Activated T-helper 17 cell treated with anti-CD3 and anti-CD28 coated beads, Interleukin-2, amount 50 U/mL, for 72 hours (primary cell): Measurements from ENCODE around the gene PIAS3. TPM values are rescaled to one million over a fixed set of nuclear protein-coding genes. Genes with fewer than 3 reads are reported as not detected.
A peak's percentile ranks its signal among the peaks of the same experiment; 100 is the strongest.

Experiments used
- ATAC-seq: fragments of 150-1000 bp; cut with Tn5 transposase; replicated peaks from 2 replicates; pipeline ENCODE4 v1.10.0; 2021; ENCODE audit warnings: mild to moderate bottlenecking, moderate library complexity
- H3K27ac Mint-ChIP-seq: one replicate; pipeline ENCODE4 v1.8.0; 2022; ENCODE audit warnings: mixed read lengths
- H3K27me3 Mint-ChIP-seq: one replicate; pipeline ENCODE4 v1.8.0; 2022; ENCODE audit warnings: mixed read lengths
- H3K36me3 Mint-ChIP-seq: one replicate; pipeline ENCODE4 v1.8.0; 2022; ENCODE audit warnings: low read depth, mild to moderate bottlenecking, mixed read lengths
- H3K4me1 Mint-ChIP-seq: one replicate; pipeline ENCODE4 v1.8.0; 2022; ENCODE audit warnings: mixed read lengths
- H3K4me3 Mint-ChIP-seq: one replicate; pipeline ENCODE4 v1.8.0; 2022; ENCODE audit warnings: mild to moderate bottlenecking, mixed read lengths
- H3K9me3 Mint-ChIP-seq: one replicate; pipeline ENCODE4 v1.8.0; 2022; ENCODE audit warnings: mixed read lengths
- total RNA-seq, 2 donors: library from RNA; stranded (reverse); gene quantifications; one replicate each; pipeline ENCODE4 v1.2.3, GENCODE V29; 2022

PIAS3 gene
- total RNA-seq, result 10 to 100 TPM; 16.3 to 24.6 TPM

- Mint-ChIP-seq H3K4me3 (peak within 1 kb of the TSS; percentile 90), H3K4me1 (peaks cover 14% of the 10 kb centered on the region), H3K36me3 (peaks cover 28% of the 10 kb centered on the region), H3K27ac (peak within 1 kb of the TSS; percentile 78), H3K9me3 (no peaks in the 10 kb centered on the region), H3K27me3 (no peaks in the 10 kb centered on the region)
- peak; percentile 90 for ATAC-seq
These were observed at the start of gene PIAS3 for GRCh38 chr1:145858901-145859490. PIAS3 (minus strand) TSS chr1:145859081; CDS start chr1:145858990, 91 bp downstream.

GRCh38 chr1:145908653-145909052 lies 49.8 kb upstream of the PIAS3 start:
- Mint-ChIP-seq H3K9me3 (no peaks in the 10 kb centered on the region), H3K27me3 (no peaks in the 10 kb centered on the region), H3K4me1 (peaks cover 4% of the 10 kb centered on the region), H3K4me3 (no peak overlapping the region), H3K27ac (no peak overlapping the region), H3K36me3 (peaks cover 39% of the 10 kb centered on the region)
- no peak for ATAC-seq

GRCh38 chr1:145906954-145907753 lies 48.3 kb upstream of the PIAS3 start:
- peaks cover 4% of the 10 kb centered on the region for H3K4me1 Mint-ChIP-seq
- no peak overlapping the region for H3K4me3 Mint-ChIP-seq
- H3K27me3 Mint-ChIP-seq, result no peaks in the 10 kb centered on the region
- ATAC-seq, result no peak
- H3K9me3 Mint-ChIP-seq, result no peaks in the 10 kb centered on the region
- H3K27ac Mint-ChIP-seq, result no peak overlapping the region
- H3K36me3 Mint-ChIP-seq, result peaks cover 25% of the 10 kb centered on the region

- no peak for ATAC-seq
- Mint-ChIP-seq H3K4me1 (no peaks in the 10 kb centered on the region), H3K9me3 (no peaks in the 10 kb centered on the region), H3K27me3 (no peaks in the 10 kb centered on the region), H3K36me3 (peaks cover 12% of the 10 kb centered on the region), H3K4me3 (no peak overlapping the region), H3K27ac (no peak overlapping the region)
These were observed 42.6 kb upstream of the PIAS3 start for GRCh38 chr1:145901312-145902021.

- no peak overlapping the region for H3K4me3 Mint-ChIP-seq
- no peak overlapping the region for H3K27ac Mint-ChIP-seq
- peaks cover 12% of the 10 kb centered on the region for H3K36me3 Mint-ChIP-seq
- no peaks in the 10 kb centered on the region for H3K4me1 Mint-ChIP-seq
- no peaks in the 10 kb centered on the region for H3K27me3 Mint-ChIP-seq
- no peak for ATAC-seq
- no peaks in the 10 kb centered on the region for H3K9me3 Mint-ChIP-seq
These were observed 39.9 kb upstream of the PIAS3 start for GRCh38 chr1:145898756-145899155.

GRCh38 chr1:145897969-145898368 lies 39.1 kb upstream of the PIAS3 start:
- H3K27ac Mint-ChIP-seq, result no peak overlapping the region
- H3K9me3 Mint-ChIP-seq, result no peaks in the 10 kb centered on the region
- H3K4me1 Mint-ChIP-seq, result no peaks in the 10 kb centered on the region
- no peak overlapping the region for H3K4me3 Mint-ChIP-seq
- peaks cover 12% of the 10 kb centered on the region for H3K36me3 Mint-ChIP-seq
- no peak for ATAC-seq
- H3K27me3 Mint-ChIP-seq, result no peaks in the 10 kb centered on the region

- H3K36me3 Mint-ChIP-seq, result peaks cover 6% of the 10 kb centered on the region
- ATAC-seq, result no peak
- no peak overlapping the region for H3K4me3 Mint-ChIP-seq
- H3K27me3 Mint-ChIP-seq, result no peaks in the 10 kb centered on the region
- no peaks in the 10 kb centered on the region for H3K9me3 Mint-ChIP-seq
- no peak overlapping the region for H3K27ac Mint-ChIP-seq
- no peaks in the 10 kb centered on the region for H3K4me1 Mint-ChIP-seq
These were observed 36.6 kb upstream of the PIAS3 start for GRCh38 chr1:145895471-145895870.

- Mint-ChIP-seq H3K9me3 (no peaks in the 10 kb centered on the region), H3K4me3 (no peak overlapping the region), H3K27me3 (no peaks in the 10 kb centered on the region), H3K4me1 (no peaks in the 10 kb centered on the region), H3K27ac (no peak overlapping the region), H3K36me3 (peaks cover 6% of the 10 kb centered on the region)
- ATAC-seq, result no peak
These were observed 34.6 kb upstream of the PIAS3 start for GRCh38 chr1:145893306-145894055.

GRCh38 chr1:145892486-145893087 lies 33.7 kb upstream of the PIAS3 start:
- no peak overlapping the region for H3K27ac Mint-ChIP-seq
- H3K27me3 Mint-ChIP-seq, result no peaks in the 10 kb centered on the region
- no peaks in the 10 kb centered on the region for H3K4me1 Mint-ChIP-seq
- H3K9me3 Mint-ChIP-seq, result no peaks in the 10 kb centered on the region
- peaks cover 4% of the 10 kb centered on the region for H3K36me3 Mint-ChIP-seq
- H3K4me3 Mint-ChIP-seq, result no peak overlapping the region
- ATAC-seq, result no peak

GRCh38 chr1:145891587-145892485 lies 33.0 kb upstream of the PIAS3 start:
- Mint-ChIP-seq H3K4me3 (no peak overlapping the region), H3K4me1 (no peaks in the 10 kb centered on the region), H3K36me3 (no peaks in the 10 kb centered on the region), H3K9me3 (no peaks in the 10 kb centered on the region), H3K27me3 (no peaks in the 10 kb centered on the region), H3K27ac (no peak overlapping the region)
- peak; percentile 78 for ATAC-seq

GRCh38 chr1:145891143-145891542 lies 32.3 kb upstream of the PIAS3 start:
- no peaks in the 10 kb centered on the region for H3K4me1 Mint-ChIP-seq
- no peak overlapping the region for H3K4me3 Mint-ChIP-seq
- H3K36me3 Mint-ChIP-seq, result no peaks in the 10 kb centered on the region
- H3K27ac Mint-ChIP-seq, result no peak overlapping the region
- no peaks in the 10 kb centered on the region for H3K27me3 Mint-ChIP-seq
- no peak for ATAC-seq
- H3K9me3 Mint-ChIP-seq, result no peaks in the 10 kb centered on the region

- Mint-ChIP-seq H3K9me3 (no peaks in the 10 kb centered on the region), H3K27ac (no peak overlapping the region), H3K4me3 (no peak overlapping the region), H3K36me3 (no peaks in the 10 kb centered on the region), H3K27me3 (peaks cover 7% of the 10 kb centered on the region), H3K4me1 (peaks cover 9% of the 10 kb centered on the region)
- no peak for ATAC-seq
These were observed 30.8 kb upstream of the PIAS3 start for GRCh38 chr1:145889722-145890121.

GRCh38 chr1:145887631-145888030 lies 28.8 kb upstream of the PIAS3 start:
- no peaks in the 10 kb centered on the region for H3K9me3 Mint-ChIP-seq
- H3K4me1 Mint-ChIP-seq, result peaks cover 10% of the 10 kb centered on the region
- no peaks in the 10 kb centered on the region for H3K36me3 Mint-ChIP-seq
- peaks cover 17% of the 10 kb centered on the region for H3K27me3 Mint-ChIP-seq
- no peak overlapping the region for H3K4me3 Mint-ChIP-seq
- no peak for ATAC-seq
- H3K27ac Mint-ChIP-seq, result no peak overlapping the region
